Skeletal muscle tissue (tissue), 4 donors: ENCODE results near the gene GJC1. TPM values are rescaled to one million over a fixed set of nuclear protein-coding genes. Genes with fewer than 3 reads are reported as not detected.

ENCODE experiments used
- H3K27ac ChIP-seq: one replicate; pipeline ENCODE4 v1.7.0; 2013; ENCODE audit warnings: mild to moderate bottlenecking, low read depth, low read length, inconsistent platforms
- H3K27me3 ChIP-seq, 3 donors: one replicate each; pipeline ENCODE4 v1.7.0; 2013; ENCODE audit warnings: low read length in 3 of 3; ENCODE audit not compliant: control insufficient read depth in 3 of 3, insufficient read depth in 3 of 3
- H3K36me3 ChIP-seq, 3 donors: one replicate each; pipeline ENCODE4 v1.7.0; 2013; ENCODE audit warnings: low read length in 3 of 3; ENCODE audit not compliant: control insufficient read depth in 3 of 3, insufficient read depth in 3 of 3
- H3K4me1 ChIP-seq, 3 donors: one replicate each; pipeline ENCODE4 v1.7.0; 2013; ENCODE audit warnings: low read length in 3 of 3, mild to moderate bottlenecking in 3 of 3; ENCODE audit not compliant: control insufficient read depth in 3 of 3, insufficient read depth in 3 of 3
- H3K4me3 ChIP-seq, 3 donors: one replicate each; pipeline ENCODE4 v1.7.0; 2013; ENCODE audit warnings: low read length in 3 of 3
- H3K9ac ChIP-seq, 3 donors: one replicate each; pipeline ENCODE4 v1.7.0; 2013; ENCODE audit warnings: low read length in 3 of 3, mild to moderate bottlenecking in 3 of 3, moderate library complexity in 2 of 3, low read depth in 1 of 3
- H3K9me3 ChIP-seq, 3 donors: one replicate each; pipeline ENCODE4 v1.7.0; 2013; ENCODE audit warnings: low read length in 3 of 3; ENCODE audit not compliant: control insufficient read depth in 3 of 3
- total RNA-seq: library from RNA; depleted of rRNA; stranded (reverse); fragments of >200 nt; gene quantifications from one replicate; pipeline ENCODE4 v1.2.3, GENCODE V29; 2014
- donor health status: Osteomylitis.

GJC1 gene
- total RNA-seq, 1 donor from 2014 or later: 24.5 TPM

GRCh38 chr17:44794851-44795413, 35.2 kb downstream of the GJC1 start:
- H3K36me3 ChIP-seq: no peaks in the 10 kb centered on the region
- H3K9ac ChIP-seq: no peak overlapping the region
- H3K4me1 ChIP-seq: peaks cover 5 to 9% (median 8%) of the 10 kb centered on the region in 3 donors
- H3K27ac ChIP-seq: peak overlapping the region; percentile 41
- no peak overlapping the region for H3K4me3 ChIP-seq
- peaks cover 0 to 3% (median 0%) of the 10 kb centered on the region in 3 donors for H3K27me3 ChIP-seq
- H3K9me3 ChIP-seq: no peaks in the 10 kb centered on the region

GRCh38 chr17:44793885-44794842, 35.9 kb downstream of the GJC1 start:
- H3K4me3 ChIP-seq: no peak overlapping the region

DNA sequence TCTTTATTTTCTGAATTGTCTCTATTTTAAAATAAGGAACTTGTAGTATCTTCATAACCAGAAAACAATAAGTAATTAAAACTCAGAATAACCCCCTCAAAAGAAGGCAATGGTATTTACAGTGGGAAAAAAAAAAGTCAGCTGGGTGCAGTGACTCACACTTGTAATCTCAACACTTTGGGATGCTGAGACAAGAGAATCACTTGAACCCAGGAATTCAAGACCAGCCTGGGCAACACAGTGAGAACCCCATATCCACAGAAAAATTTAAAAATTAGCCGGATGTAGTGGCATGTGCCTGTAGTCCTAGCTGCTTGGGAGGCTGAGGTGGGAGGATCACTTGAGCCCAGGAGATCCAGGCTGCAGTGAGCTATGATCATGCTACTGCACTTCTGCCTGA, 37.8 kb downstream of the GJC1 start:
- Histone ChIP-seq H3K4me1 (peaks cover 9 to 15% (median 12%) of the 10 kb centered on the region in 3 donors), H3K9ac (no peak overlapping the region), H3K27ac (no peak overlapping the region), H3K4me3 (no peak overlapping the region), H3K36me3 (no peaks in the 10 kb centered on the region), H3K9me3 (no peaks in the 10 kb centered on the region), H3K27me3 (peaks cover 0 to 4% (median 0%) of the 10 kb centered on the region in 3 donors)

More at GRCh38 chr17:44793885-44794842, 35.9 kb downstream of the GJC1 start:
- no peaks in the 10 kb centered on the region for H3K9me3 ChIP-seq
- H3K27me3 ChIP-seq: peaks cover 0 to 3% (median 0%) of the 10 kb centered on the region in 3 donors
- peak overlapping the region; percentile 41 for H3K27ac ChIP-seq
- H3K36me3 ChIP-seq: no peaks in the 10 kb centered on the region
- peaks cover 5 to 9% (median 8%) of the 10 kb centered on the region in 3 donors for H3K4me1 ChIP-seq
- peak overlapping the region in 1 of 3 donors; percentile 0 for H3K9ac ChIP-seq

DNA sequence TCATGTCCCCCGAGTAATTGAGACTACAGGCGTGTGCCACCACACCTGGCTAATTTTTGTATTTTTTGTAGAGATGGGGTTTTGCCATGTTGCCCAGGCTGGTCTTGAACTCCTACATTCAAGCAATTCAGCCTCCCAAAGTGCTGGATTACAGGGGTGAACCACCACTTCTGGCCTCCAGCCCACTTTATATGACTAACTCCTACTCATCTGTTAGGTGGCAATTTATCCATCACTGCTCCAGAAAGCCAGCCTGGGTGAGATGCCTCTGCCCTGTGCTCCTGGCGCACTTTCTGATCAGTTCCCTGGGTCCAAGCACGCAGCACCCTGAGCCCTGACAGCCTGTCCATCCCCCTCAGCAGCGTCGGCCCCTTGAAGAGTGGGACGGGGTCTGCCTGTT, 41.9 kb downstream of the GJC1 start:
- no peaks in the 10 kb centered on the region for H3K9me3 ChIP-seq
- H3K36me3 ChIP-seq: no peaks in the 10 kb centered on the region
- no peak overlapping the region for H3K27ac ChIP-seq
- peaks cover 13 to 14% (median 14%) of the 10 kb centered on the region in 3 donors for H3K4me1 ChIP-seq
- H3K9ac ChIP-seq: no peak overlapping the region
- no peak overlapping the region for H3K4me3 ChIP-seq
- H3K27me3 ChIP-seq: peaks cover 0 to 4% (median 0%) of the 10 kb centered on the region in 3 donors

DNA sequence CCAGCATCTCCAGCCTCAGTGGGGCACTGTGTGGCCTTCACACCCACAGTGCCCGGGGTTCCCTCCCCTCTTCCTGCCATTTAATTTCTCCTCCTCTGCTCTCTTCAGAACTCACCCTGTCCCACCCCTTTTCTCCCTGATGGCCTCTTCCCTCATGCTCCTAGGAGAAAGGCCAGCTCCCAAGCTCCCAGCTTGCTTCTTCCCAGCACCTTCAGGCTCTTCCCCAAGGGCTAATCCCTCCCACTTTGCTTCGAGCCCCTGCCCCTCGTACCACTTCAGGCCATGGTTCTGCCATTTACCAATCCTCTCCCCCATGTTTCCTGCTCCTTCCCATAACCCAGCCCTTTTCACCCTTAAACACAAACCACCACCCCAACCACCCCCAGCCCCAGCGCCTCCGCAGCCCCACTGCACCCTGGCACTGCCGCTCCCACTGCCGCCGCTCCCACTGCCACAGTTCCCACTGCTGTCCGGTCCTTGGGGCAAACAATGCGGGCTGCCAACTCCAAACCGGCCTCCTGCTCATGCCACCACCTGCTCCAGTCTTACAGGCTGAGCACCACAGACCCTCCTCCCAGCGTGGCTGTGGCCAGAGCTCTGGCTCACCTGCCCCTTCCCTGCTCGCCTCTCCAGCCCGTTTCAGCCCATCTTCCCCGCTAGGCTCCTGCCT, 42.7 kb downstream of the GJC1 start:
- Histone ChIP-seq H3K27me3 (peaks cover 0 to 4% (median 0%) of the 10 kb centered on the region in 3 donors), H3K4me3 (no peak overlapping the region), H3K4me1 (peaks cover 14 to 18% (median 16%) of the 10 kb centered on the region in 3 donors), H3K9me3 (no peaks in the 10 kb centered on the region), H3K27ac (no peak overlapping the region), H3K9ac (peak overlapping the region in 2 of 3 donors; percentile 33 to 40), H3K36me3 (no peaks in the 10 kb centered on the region)

DNA sequence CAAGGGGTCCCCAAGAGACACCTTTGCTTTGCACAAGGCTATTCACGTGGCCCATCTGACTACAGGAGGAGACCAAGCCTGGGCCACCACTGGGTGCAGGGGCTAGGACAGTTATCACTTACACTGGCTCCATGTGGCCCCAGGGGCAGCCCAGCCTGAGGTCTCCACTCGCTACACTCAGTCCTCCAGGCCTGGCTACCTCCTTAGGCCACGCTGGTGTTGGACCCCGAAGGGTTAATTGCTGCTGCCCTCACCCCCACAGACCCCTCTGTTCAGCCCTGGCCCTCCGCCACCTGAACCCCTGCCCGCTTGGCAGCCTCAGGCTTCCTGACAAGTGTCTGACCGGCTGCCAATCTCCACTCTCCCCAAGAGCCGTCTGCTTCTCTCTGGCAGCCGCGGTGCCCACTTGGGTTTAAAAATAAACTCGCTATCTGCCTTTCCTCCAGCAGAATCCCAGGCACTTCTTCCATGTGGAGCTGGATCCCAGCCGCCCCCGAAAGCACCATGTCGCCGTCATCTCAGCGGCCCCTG, 43.5 kb downstream of the GJC1 start:
- Histone ChIP-seq H3K27me3 (peaks cover 0 to 4% (median 0%) of the 10 kb centered on the region in 3 donors), H3K4me1 (peaks cover 17 to 26% (median 21%) of the 10 kb centered on the region in 3 donors), H3K9ac (peak overlapping the region in 1 of 3 donors; percentile 33), H3K4me3 (no peak overlapping the region), H3K36me3 (no peaks in the 10 kb centered on the region), H3K27ac (no peak overlapping the region), H3K9me3 (no peaks in the 10 kb centered on the region)

- peaks cover 23 to 31% (median 24%) of the 10 kb centered on the region in 3 donors for H3K4me1 ChIP-seq
- no peaks in the 10 kb centered on the region for H3K36me3 ChIP-seq
- H3K9me3 ChIP-seq: no peaks in the 10 kb centered on the region
- H3K27me3 ChIP-seq: peaks cover 0 to 4% (median 0%) of the 10 kb centered on the region in 3 donors
- H3K4me3 ChIP-seq: no peak overlapping the region
- H3K27ac ChIP-seq: no peak overlapping the region
- H3K9ac ChIP-seq: no peak overlapping the region
Observed at GRCh38 chr17:44785921-44786320, 44.2 kb downstream of the GJC1 start.

GRCh38 chr17:44782326-44782850, 47.7 kb downstream of the GJC1 start:
- H3K4me3 ChIP-seq: no peak overlapping the region

DNA sequence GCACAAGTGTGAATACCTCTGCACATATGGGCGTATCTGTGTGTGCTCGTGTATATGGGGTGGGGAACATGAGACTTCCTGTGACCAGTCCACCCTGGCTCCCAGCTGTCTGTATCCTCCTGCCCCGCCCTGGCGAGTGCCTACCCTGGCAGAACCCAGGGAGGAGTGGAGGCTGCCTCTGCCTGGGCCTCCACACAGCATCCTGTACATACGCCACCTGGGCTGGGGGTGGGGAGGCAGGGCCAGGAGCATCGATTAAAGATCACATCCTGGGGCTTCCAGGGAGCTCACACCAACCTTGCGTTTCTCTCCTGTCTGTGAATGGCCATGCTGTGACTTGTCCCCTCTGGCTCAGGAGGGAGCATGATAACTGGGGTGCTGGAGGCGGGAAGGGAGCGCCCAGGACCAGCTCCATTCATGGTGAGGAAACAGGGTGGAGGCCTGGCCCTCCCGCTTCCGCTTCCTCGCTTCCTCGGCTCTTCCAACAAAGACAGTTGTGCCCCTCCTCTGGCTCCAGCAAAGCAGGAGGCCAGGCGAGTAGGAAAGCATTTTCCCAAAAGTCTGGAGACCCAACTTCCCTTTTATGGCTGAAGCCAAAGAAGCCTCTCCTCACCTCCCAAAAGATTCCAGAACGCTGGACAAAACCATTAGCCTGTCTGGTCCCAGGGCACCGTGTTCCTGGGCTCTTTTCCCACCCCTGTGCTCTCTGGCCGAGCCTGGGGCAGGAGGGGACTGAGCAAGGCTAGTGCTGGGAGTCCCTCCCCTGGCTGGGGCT, 48.3 kb downstream of the GJC1 start:
- Histone ChIP-seq H3K4me1 (peaks cover 19 to 28% (median 21%) of the 10 kb centered on the region in 3 donors), H3K9ac (peak overlapping the region in 2 of 3 donors; percentile 14 to 33), H3K27me3 (peaks cover 5 to 20% (median 13%) of the 10 kb centered on the region in 3 donors), H3K9me3 (no peaks in the 10 kb centered on the region), H3K4me3 (no peak overlapping the region), H3K27ac (peak overlapping the region; percentile 51), H3K36me3 (no peaks in the 10 kb centered on the region)

More at GRCh38 chr17:44782326-44782850, 47.7 kb downstream of the GJC1 start:
- peaks cover 25 to 34% (median 27%) of the 10 kb centered on the region in 3 donors for H3K4me1 ChIP-seq
- no peaks in the 10 kb centered on the region for H3K9me3 ChIP-seq
- peaks cover 5 to 16% (median 12%) of the 10 kb centered on the region in 3 donors for H3K27me3 ChIP-seq
- no peak overlapping the region for H3K27ac ChIP-seq
- no peaks in the 10 kb centered on the region for H3K36me3 ChIP-seq
- peak overlapping the region in 2 of 3 donors; percentile 14 to 33 for H3K9ac ChIP-seq
